SK-N-SH (cell line): ENCODE data around the gene ETFA. TPM values are rescaled to one million over a fixed set of nuclear protein-coding genes. Genes with fewer than 3 reads are reported as not detected.
A peak's percentile ranks its signal among the peaks of the same experiment; 100 is the strongest.

Experiments
- CTCF ChIA-PET: fragments of 300-600, 350-600 bp; formaldehyde crosslinking; extraction: SDS; loops from one replicate; lab custom pipeline; 2021; lab: Yijun Ruan, JAX
- POLR2A ChIA-PET: fragments of 350-600 bp; sonication (Branson Sonifier 250); formaldehyde crosslinking; extraction: SDS; loops from one replicate; lab custom pipeline; 2020; ENCODE audit warnings: antibody characterized with exemption, inconsistent platforms; lab: Yijun Ruan, JAX
- DNase-seq: peaks from one replicate; pipeline ENCODE4 v3.0.0; 2012
- H2AFZ ChIP-seq: fragments of 200-600 bp; sonication (generic); 2 replicates; pipeline ENCODE4 v1.8.1; 2016; ENCODE audit warnings: antibody characterized with exemption, mild to moderate bottlenecking, low read depth
- H3F3A ChIP-seq: fragments of 200-600 bp; sonication (generic); replicated peaks from 2 replicates; pipeline ENCODE3; 2016; ENCODE audit warnings: antibody characterized with exemption, mild to moderate bottlenecking; ENCODE audit not compliant: insufficient read depth
- H3K27ac ChIP-seq, 2 experiments: fragments of 200-500 bp in 1 of 2; fragments of 200-600 bp in 1 of 2; sonication (Bioruptor generic) in 1 of 2; sonication (generic), shearing (Covaris generic) in 1 of 2; 2 replicates each; pipeline versions ENCODE4 v1.5.1 to v1.6.1; 2014 to 2016; ENCODE audit warnings: low read depth in 2 of 2, inconsistent platforms in 1 of 2, low read length in 1 of 2, mild to moderate bottlenecking in 1 of 2, mixed read lengths in 1 of 2
- H3K27me3 ChIP-seq: fragments of 200-600 bp; sonication (generic), shearing (Covaris generic); 2 replicates; pipeline ENCODE4 v1.6.1; 2016; ENCODE audit warnings: mixed run types; ENCODE audit not compliant: insufficient read depth
- H3K36me3 ChIP-seq, 2 experiments: fragments of 200-500 bp in 1 of 2; fragments of 200-600 bp in 1 of 2; sonication (Bioruptor generic) in 1 of 2; sonication (generic) in 1 of 2; replicated peaks in 1 of 2; 2 replicates each; pipeline versions ENCODE3 to v1.5.1; 2014 to 2016; ENCODE audit warnings: low read length in 1 of 2, mild to moderate bottlenecking in 1 of 2; ENCODE audit not compliant: insufficient read depth in 2 of 2, control insufficient read depth in 1 of 2
- H3K4me1 ChIP-seq, 2 experiments: fragments of 200-500 bp in 1 of 2; fragments of 200-600 bp in 1 of 2; sonication (Bioruptor generic) in 1 of 2; sonication (generic), shearing (Covaris generic) in 1 of 2; 2 replicates each; pipeline versions ENCODE4 v1.5.1 to v1.6.1; 2014 to 2016; ENCODE audit warnings: low read depth in 1 of 2, low read length in 1 of 2, mixed run types in 1 of 2; ENCODE audit not compliant: insufficient read depth in 2 of 2, control insufficient read depth in 1 of 2
- H3K4me2 ChIP-seq: fragments of 200-600 bp; sonication (generic), shearing (Covaris generic); 2 replicates; pipeline ENCODE4 v1.6.1; 2017; ENCODE audit warnings: mixed run types
- H3K4me3 ChIP-seq, 2 experiments: fragments of 200-500 bp in 1 of 2; fragments of 200-600 bp in 1 of 2; sonication (Bioruptor generic) in 1 of 2; sonication (generic), shearing (Covaris generic) in 1 of 2; 2 replicates each; pipeline versions ENCODE4 v1.5.1 to v1.8.1; 2014 to 2016; ENCODE audit warnings: low read depth in 2 of 2, inconsistent platforms in 1 of 2, low read length in 1 of 2, mild to moderate bottlenecking in 1 of 2, mixed read lengths in 1 of 2, moderate library complexity in 1 of 2
- H3K79me2 ChIP-seq: fragments of 200-600 bp; sonication (generic); 2 replicates; pipeline ENCODE4 v1.8.1; 2017; ENCODE audit warnings: mild to moderate bottlenecking; ENCODE audit not compliant: insufficient read depth
- H3K9ac ChIP-seq: fragments of 200-600 bp; sonication (generic); 2 replicates; pipeline ENCODE4 v1.6.1; 2017; ENCODE audit warnings: mixed run types
- H3K9me2 ChIP-seq: fragments of 200-600 bp; sonication (generic); 2 replicates; pipeline ENCODE4 v1.6.1; 2017; ENCODE audit warnings: mixed run types
- H3K9me3 ChIP-seq: fragments of 200-600 bp; sonication (generic); 2 replicates; pipeline ENCODE4 v1.6.1; 2017; ENCODE audit warnings: mixed run types, mild to moderate bottlenecking, moderate library complexity
- H4K20me1 ChIP-seq: fragments of 200-600 bp; sonication (generic); 2 replicates; pipeline ENCODE4 v1.6.1; 2017; ENCODE audit warnings: mild to moderate bottlenecking, mixed run types; ENCODE audit not compliant: insufficient read depth
- CHD2 ChIP-seq: fragments of 150-350 bp; IDR thresholded peaks from 2 replicates; pipeline ENCODE4 v1.6.1; 2018; ENCODE audit warnings: low read length; ENCODE audit not compliant: partially characterized antibody
- CTCF ChIP-seq: fragments of 200-600 bp; sonication (generic); IDR thresholded peaks from 2 replicates; pipeline ENCODE4 v1.6.1; 2017; ENCODE audit warnings: antibody characterized with exemption, mild to moderate bottlenecking, moderate library complexity
- ELF1 ChIP-seq: IDR thresholded peaks from 2 replicates; pipeline ENCODE4 v1.4.0; 2012
- EZH2phosphoT487 ChIP-seq: fragments of 200-600 bp; sonication (generic); IDR thresholded peaks from 2 replicates; pipeline ENCODE4 v1.6.1; 2017; ENCODE audit warnings: low read depth, mixed run types, mild to moderate bottlenecking, antibody characterized with exemption, moderate library complexity, borderline replicate concordance
- FOSL2 ChIP-seq: IDR thresholded peaks from 2 replicates; pipeline ENCODE4 v1.4.0; 2012; ENCODE audit warnings: low read depth, mild to moderate bottlenecking, moderate library complexity, borderline replicate concordance
- FOXJ3 ChIP-seq: sonication (generic); formaldehyde crosslinking; IDR thresholded peaks from 2 replicates; pipeline ENCODE4 v1.5.1; 2020; ENCODE audit warnings: mild to moderate bottlenecking, missing genetic modification reagents
- JUND ChIP-seq: IDR thresholded peaks from 2 replicates; pipeline ENCODE4 v1.4.0; 2012
- MXI1 ChIP-seq: IDR thresholded peaks from 2 replicates; pipeline ENCODE4 v1.6.1; 2012; ENCODE audit warnings: mild to moderate bottlenecking, low read depth, low read length, improper control_type of control experiment
- POLR2AphosphoS5 ChIP-seq: IDR thresholded peaks from 2 replicates; pipeline ENCODE4 v1.6.1; 2012; ENCODE audit warnings: low read depth, low read length
- RAD21 ChIP-seq: IDR thresholded peaks from 2 replicates; pipeline ENCODE4 v1.6.1; 2012; ENCODE audit warnings: mild to moderate bottlenecking, low read length
- RCOR1 ChIP-seq: fragments of 150-350 bp; IDR thresholded peaks from 2 replicates; pipeline ENCODE4 v1.6.1; 2017; ENCODE audit warnings: antibody characterized with exemption, low read length
- SMC3 ChIP-seq: IDR thresholded peaks from 2 replicates; pipeline ENCODE4 v1.6.1; 2012; ENCODE audit warnings: low read depth, low read length, improper control_type of control experiment
- USF1 ChIP-seq: IDR thresholded peaks from 2 replicates; pipeline ENCODE4 v1.4.0; 2012; ENCODE audit warnings: low read depth, borderline replicate concordance
- USF2 ChIP-seq: fragments of 150-350 bp; IDR thresholded peaks from 2 replicates; pipeline ENCODE4 v1.6.1; 2017; ENCODE audit warnings: antibody characterized with exemption, low read length, low read depth, borderline replicate concordance
- WGBS: methylation state at CpG from one replicate; pipeline ENCODE4 v1.1.6; 2017; ENCODE audit warnings: low lambda C conversion rate; 5-methylcytosine and 5-hydroxymethylcytosine counted together
- polyA plus RNA-seq, 3 experiments: library from polyadenylated mRNA; depleted of rRNA; stranded (reverse); fragments of >200 nt; gene quantifications; 2 replicates each; pipeline ENCODE4 v1.2.3, GENCODE V29; 2012
- TF ChIP-seq, protein P1 (sequence below): fragments of 150-350 bp; IDR thresholded peaks from 2 replicates; pipeline ENCODE4 v1.6.1; 2016; ENCODE audit warnings: mild to moderate bottlenecking, low read depth, low read length
- TF ChIP-seq, protein P2 (sequence below): IDR thresholded peaks from 2 replicates; pipeline ENCODE4 v1.6.1; 2012; ENCODE audit warnings: mild to moderate bottlenecking, low read depth, low read length, moderate library complexity
- TF ChIP-seq, protein P3 (sequence below): IDR thresholded peaks from 2 replicates; pipeline ENCODE4 v1.4.0; 2012; ENCODE audit warnings: low read depth

ETFA gene
- polyA plus RNA-seq, 1 of the 3 experiments (the other 2 are of a cell fraction): 122 TPM

- H3K4me3 ChIP-seq: no peak overlapping the region
- peaks cover 9% of the 10 kb centered on the region; the same call in 1 of the 2 replicates for H3K79me2 ChIP-seq
- CTCF ChIA-PET: interaction anchor here (0.6 to 2.3 kb wide), 6 partner anchors 49 to 222 kb away, joined by 3 to 9 read pairs (median 3); no protein-coding TSS in a partner anchor
- POLR2A ChIA-PET: no interaction called here
- H2AFZ ChIP-seq: no peak overlapping the region
- no peaks in the 10 kb centered on the region for H4K20me1 ChIP-seq
- H3F3A ChIP-seq: no peaks in the 10 kb centered on the region
- H3K27me3 ChIP-seq: no peaks in the 10 kb centered on the region
- TF ChIP-seq RAD21 (peak; percentile 30; the same call in 1 of the 2 replicates), SMC3 (peak; percentile 37; the same call in 1 of the 2 replicates), EZH2phosphoT487 (no peak), JUND (no peak), CTCF (peak; percentile 61), FOXJ3 (CRISPR knock-in tag) (no peak), MXI1 (no peak)
- no peaks in the 10 kb centered on the region for H3K4me1 ChIP-seq
- H3K27ac ChIP-seq: no peak overlapping the region
- peak; percentile 38 for DNase-seq
- no peak overlapping the region for H3K4me2 ChIP-seq
- no peaks in the 10 kb centered on the region for H3K9me2 ChIP-seq
- 100% methylated on average over 1 of the region's 1 CpG for WGBS
- H3K9ac ChIP-seq: no peak overlapping the region
- peaks cover 29 to 51% of the 10 kb centered on the region in 2 experiments for H3K36me3 ChIP-seq
- H3K9me3 ChIP-seq: no peaks in the 10 kb centered on the region
Observed at GRCh38 chr15:76285241-76285825, 25.9 kb downstream of the ETFA start.

GRCh38 chr15:76282465-76282864 is 28.8 kb downstream of the ETFA start:
- Histone ChIP-seq H3F3A (no peaks in the 10 kb centered on the region), H3K79me2 (no peaks in the 10 kb centered on the region), H3K4me2 (no peak overlapping the region), H3K9me2 (no peaks in the 10 kb centered on the region), H3K4me3 (no peak overlapping the region), H4K20me1 (no peaks in the 10 kb centered on the region), H3K9me3 (no peaks in the 10 kb centered on the region), H3K9ac (no peak overlapping the region), H3K27ac (no peak overlapping the region), H2AFZ (no peak overlapping the region), H3K27me3 (no peaks in the 10 kb centered on the region), H3K4me1 (no peaks in the 10 kb centered on the region), H3K36me3 (peaks cover 24 to 56% of the 10 kb centered on the region in 2 experiments)
- WGBS: 64% methylated on average over 3 of the region's 3 CpGs
- ChIA-PET POLR2A (no interaction called here), CTCF (no interaction called here)
- no peak for DNase-seq
- TF ChIP-seq RAD21 (no peak), SMC3 (no peak), JUND (no peak), USF2 (no peak), POLR2AphosphoS5 (no peak), RCOR1 (no peak), ELF1 (no peak), FOSL2 (no peak), USF1 (no peak), CHD2 (no peak), EZH2phosphoT487 (no peak)
- TF ChIP-seq, protein P1, sequence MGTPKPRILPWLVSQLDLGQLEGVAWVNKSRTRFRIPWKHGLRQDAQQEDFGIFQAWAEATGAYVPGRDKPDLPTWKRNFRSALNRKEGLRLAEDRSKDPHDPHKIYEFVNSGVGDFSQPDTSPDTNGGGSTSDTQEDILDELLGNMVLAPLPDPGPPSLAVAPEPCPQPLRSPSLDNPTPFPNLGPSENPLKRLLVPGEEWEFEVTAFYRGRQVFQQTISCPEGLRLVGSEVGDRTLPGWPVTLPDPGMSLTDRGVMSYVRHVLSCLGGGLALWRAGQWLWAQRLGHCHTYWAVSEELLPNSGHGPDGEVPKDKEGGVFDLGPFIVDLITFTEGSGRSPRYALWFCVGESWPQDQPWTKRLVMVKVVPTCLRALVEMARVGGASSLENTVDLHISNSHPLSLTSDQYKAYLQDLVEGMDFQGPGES: no peak
- TF ChIP-seq, protein P2, sequence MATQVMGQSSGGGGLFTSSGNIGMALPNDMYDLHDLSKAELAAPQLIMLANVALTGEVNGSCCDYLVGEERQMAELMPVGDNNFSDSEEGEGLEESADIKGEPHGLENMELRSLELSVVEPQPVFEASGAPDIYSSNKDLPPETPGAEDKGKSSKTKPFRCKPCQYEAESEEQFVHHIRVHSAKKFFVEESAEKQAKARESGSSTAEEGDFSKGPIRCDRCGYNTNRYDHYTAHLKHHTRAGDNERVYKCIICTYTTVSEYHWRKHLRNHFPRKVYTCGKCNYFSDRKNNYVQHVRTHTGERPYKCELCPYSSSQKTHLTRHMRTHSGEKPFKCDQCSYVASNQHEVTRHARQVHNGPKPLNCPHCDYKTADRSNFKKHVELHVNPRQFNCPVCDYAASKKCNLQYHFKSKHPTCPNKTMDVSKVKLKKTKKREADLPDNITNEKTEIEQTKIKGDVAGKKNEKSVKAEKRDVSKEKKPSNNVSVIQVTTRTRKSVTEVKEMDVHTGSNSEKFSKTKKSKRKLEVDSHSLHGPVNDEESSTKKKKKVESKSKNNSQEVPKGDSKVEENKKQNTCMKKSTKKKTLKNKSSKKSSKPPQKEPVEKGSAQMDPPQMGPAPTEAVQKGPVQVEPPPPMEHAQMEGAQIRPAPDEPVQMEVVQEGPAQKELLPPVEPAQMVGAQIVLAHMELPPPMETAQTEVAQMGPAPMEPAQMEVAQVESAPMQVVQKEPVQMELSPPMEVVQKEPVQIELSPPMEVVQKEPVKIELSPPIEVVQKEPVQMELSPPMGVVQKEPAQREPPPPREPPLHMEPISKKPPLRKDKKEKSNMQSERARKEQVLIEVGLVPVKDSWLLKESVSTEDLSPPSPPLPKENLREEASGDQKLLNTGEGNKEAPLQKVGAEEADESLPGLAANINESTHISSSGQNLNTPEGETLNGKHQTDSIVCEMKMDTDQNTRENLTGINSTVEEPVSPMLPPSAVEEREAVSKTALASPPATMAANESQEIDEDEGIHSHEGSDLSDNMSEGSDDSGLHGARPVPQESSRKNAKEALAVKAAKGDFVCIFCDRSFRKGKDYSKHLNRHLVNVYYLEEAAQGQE: no peak
- TF ChIP-seq, protein P3, sequence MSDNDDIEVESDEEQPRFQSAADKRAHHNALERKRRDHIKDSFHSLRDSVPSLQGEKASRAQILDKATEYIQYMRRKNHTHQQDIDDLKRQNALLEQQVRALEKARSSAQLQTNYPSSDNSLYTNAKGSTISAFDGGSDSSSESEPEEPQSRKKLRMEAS: no peak
